PC-9 (cell line): ENCODE results near the gene SLC48A1.

Experiments
- EZH2 ChIP-seq: fragments of 200-600 bp; sonication (generic); IDR thresholded peaks from 2 replicates; pipeline ENCODE4 v1.8.0; 2017; ENCODE audit warnings: antibody characterized with exemption, low read depth
- TF ChIP-seq, protein P1 (sequence below): fragments of 200-600 bp; sonication (generic); conservative IDR thresholded peaks from 2 replicates; pipeline ENCODE4 v1.6.1; 2017; ENCODE audit warnings: mixed run types, antibody characterized with exemption, mild to moderate bottlenecking, moderate library complexity

DNA sequence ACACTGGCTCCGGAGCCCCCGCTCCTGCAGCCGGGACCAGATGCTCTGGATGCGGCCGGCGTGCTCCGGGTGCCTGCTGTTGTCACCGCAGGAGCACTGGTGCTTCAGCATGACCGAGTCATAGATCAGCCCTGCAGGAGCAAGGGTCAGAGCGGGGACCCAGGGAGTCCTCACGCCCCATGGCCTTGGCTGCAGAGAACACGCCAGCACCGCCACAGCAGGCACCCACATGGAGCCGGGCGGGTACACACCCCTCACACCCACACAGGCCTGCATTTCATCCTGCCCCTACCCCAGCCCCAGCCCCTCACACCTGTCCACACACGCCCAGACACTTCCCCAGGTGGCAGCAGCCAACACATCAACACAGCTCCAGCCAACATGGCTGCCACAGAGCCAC is 18.8 kb downstream of the SLC48A1 start:
- TF ChIP-seq, protein P1, sequence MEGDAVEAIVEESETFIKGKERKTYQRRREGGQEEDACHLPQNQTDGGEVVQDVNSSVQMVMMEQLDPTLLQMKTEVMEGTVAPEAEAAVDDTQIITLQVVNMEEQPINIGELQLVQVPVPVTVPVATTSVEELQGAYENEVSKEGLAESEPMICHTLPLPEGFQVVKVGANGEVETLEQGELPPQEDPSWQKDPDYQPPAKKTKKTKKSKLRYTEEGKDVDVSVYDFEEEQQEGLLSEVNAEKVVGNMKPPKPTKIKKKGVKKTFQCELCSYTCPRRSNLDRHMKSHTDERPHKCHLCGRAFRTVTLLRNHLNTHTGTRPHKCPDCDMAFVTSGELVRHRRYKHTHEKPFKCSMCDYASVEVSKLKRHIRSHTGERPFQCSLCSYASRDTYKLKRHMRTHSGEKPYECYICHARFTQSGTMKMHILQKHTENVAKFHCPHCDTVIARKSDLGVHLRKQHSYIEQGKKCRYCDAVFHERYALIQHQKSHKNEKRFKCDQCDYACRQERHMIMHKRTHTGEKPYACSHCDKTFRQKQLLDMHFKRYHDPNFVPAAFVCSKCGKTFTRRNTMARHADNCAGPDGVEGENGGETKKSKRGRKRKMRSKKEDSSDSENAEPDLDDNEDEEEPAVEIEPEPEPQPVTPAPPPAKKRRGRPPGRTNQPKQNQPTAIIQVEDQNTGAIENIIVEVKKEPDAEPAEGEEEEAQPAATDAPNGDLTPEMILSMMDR = no peak
- TF ChIP-seq EZH2 = no peak
